ENCODE measurements around the gene HOMER2. TPM values are rescaled to one million over a fixed set of nuclear protein-coding genes. Genes with fewer than 3 reads are reported as not detected.

The HOMER2 gene
- polyA plus RNA-seq, 3 donors: 0.92 to 2.4 (median 1.6) TPM

GRCh38 chr15:82833362-82833682, 119.2 kb downstream of the HOMER2 start:
- peaks cover 88 to 100% of the 10 kb centered on the region in 2 donors for H3K36me3 ChIP-seq (replicated peaks in 1 of 2; ENCODE audit: control insufficient read depth in 1 of 2, insufficient read depth in 2 of 2, low read length in 2 of 2)
- peaks cover 23 to 25% of the 10 kb centered on the region in 2 donors for H3K4me1 ChIP-seq (ENCODE audit: control insufficient read depth in 1 of 2, insufficient read depth in 2 of 2, low read length in 2 of 2)
- peaks cover 4% of the 10 kb centered on the region for H3K79me2 ChIP-seq (ENCODE audit: insufficient read depth, low read length)
- peak overlapping the region; percentile 24 for H3K9ac ChIP-seq (ENCODE audit: insufficient read depth, low read length, poor library complexity, severe bottlenecking)
- intact Hi-C loops (cut with micrococcal nuclease): no loop called here
- no peak overlapping the region for H3K4me3 ChIP-seq (replicated peaks in 1 of 3; ENCODE audit: low read depth in 2 of 3, low read length in 3 of 3)
- no peak overlapping the region for H2AFZ ChIP-seq (ENCODE audit: insufficient read depth, low read depth, low read length, poor library complexity, severe bottlenecking)
- Mint-ChIP-seq H3K27me3 (ENCODE audit: low read depth in 3 of 3) (peaks cover 0 to 2% (median 0%) of the 10 kb centered on the region in 3 donors), H3K27ac (peak overlapping the region; percentile 84 to 98 (median 96)), H3K4me1 (peaks cover 25% of the 10 kb centered on the region), H3K36me3 (peaks cover 82 to 99% of the 10 kb centered on the region in 2 donors), H3K9me3 (no peaks in the 10 kb centered on the region), H3K4me3 (no peak overlapping the region)
- DNase-seq: no peak
- H3K27ac ChIP-seq (ENCODE audit: low read depth in 1 of 2, low read length in 2 of 2): peak overlapping the region; percentile 65 to 87
- H3K27me3 ChIP-seq (ENCODE audit: control insufficient read depth in 2 of 2, insufficient read depth in 2 of 2, low read length in 2 of 2): no peaks in the 10 kb centered on the region
- 92% methylated on average over 4 of the region's 4 CpGs for WGBS (ENCODE audit: insufficient coverage)
- no peak overlapping the region for H3K4me2 ChIP-seq (replicated peaks; ENCODE audit: extremely low read depth, low read length, poor library complexity, severe bottlenecking)
- no peak for TF ChIP-seq CTCF (IDR thresholded peaks at IDR 0.05)
- no peaks in the 10 kb centered on the region for H3K9me3 ChIP-seq (replicated peaks in 1 of 2; ENCODE audit: control insufficient read depth in 1 of 2, insufficient read depth in 1 of 2, low read length in 2 of 2)
- H4K20me1 ChIP-seq (ENCODE audit: insufficient read depth, low read length): peaks cover 45% of the 10 kb centered on the region

- Mint-ChIP-seq H3K9me3 (no peaks in the 10 kb centered on the region), H3K27me3 (ENCODE audit: low read depth in 3 of 3) (peaks cover 0 to 2% (median 0%) of the 10 kb centered on the region in 3 donors), H3K36me3 (peaks cover 82 to 99% of the 10 kb centered on the region in 2 donors), H3K4me1 (peaks cover 25% of the 10 kb centered on the region), H3K27ac (peak overlapping the region; percentile 84 to 98 (median 96)), H3K4me3 (peak overlapping the region in 1 of 2 donors; percentile 55)
- Histone ChIP-seq H3K4me2 (replicated peaks; ENCODE audit: extremely low read depth, low read length, poor library complexity, severe bottlenecking) (peak overlapping the region; percentile 5), H3K9me3 (replicated peaks in 1 of 2; ENCODE audit: control insufficient read depth in 1 of 2, insufficient read depth in 1 of 2, low read length in 2 of 2) (no peaks in the 10 kb centered on the region), H3K27ac (ENCODE audit: low read depth in 1 of 2, low read length in 2 of 2) (peak overlapping the region; percentile 65 to 87), H2AFZ (ENCODE audit: insufficient read depth, low read depth, low read length, poor library complexity, severe bottlenecking) (no peak overlapping the region), H3K79me2 (ENCODE audit: insufficient read depth, low read length) (peaks cover 4% of the 10 kb centered on the region), H3K4me1 (ENCODE audit: control insufficient read depth in 1 of 2, insufficient read depth in 2 of 2, low read length in 2 of 2) (peaks cover 23 to 25% of the 10 kb centered on the region in 2 donors), H3K9ac (ENCODE audit: insufficient read depth, low read length, poor library complexity, severe bottlenecking) (peak overlapping the region; percentile 24), H3K4me3 (replicated peaks in 1 of 3; ENCODE audit: low read depth in 2 of 3, low read length in 3 of 3) (no peak overlapping the region), H3K27me3 (ENCODE audit: control insufficient read depth in 2 of 2, insufficient read depth in 2 of 2, low read length in 2 of 2) (no peaks in the 10 kb centered on the region), H3K36me3 (replicated peaks in 1 of 2; ENCODE audit: control insufficient read depth in 1 of 2, insufficient read depth in 2 of 2, low read length in 2 of 2) (peaks cover 94 to 100% of the 10 kb centered on the region in 2 donors), H4K20me1 (ENCODE audit: insufficient read depth, low read length) (peaks cover 41% of the 10 kb centered on the region)
- intact Hi-C loops (cut with micrococcal nuclease): no loop called here
- no peak for TF ChIP-seq CTCF (IDR thresholded peaks at IDR 0.05)
- DNase-seq: peak; percentile 53 to 78 (median 64)
- WGBS (ENCODE audit: insufficient coverage): 2% methylated on average over 9 of the region's 13 CpGs
Measured at GRCh38 chr15:82832601-82833361, 119.7 kb downstream of the HOMER2 start.

Data from CD14-positive monocyte (primary cell).